NCI-H1417 (cell line): Measurements from ENCODE around the gene PACSIN2.

Experiments
- DNase-seq, 3 experiments: peaks; one replicate each; lab custom pipeline; 2025; lab: John Stamatoyannopoulos, UW

PACSIN2 gene

DNA sequence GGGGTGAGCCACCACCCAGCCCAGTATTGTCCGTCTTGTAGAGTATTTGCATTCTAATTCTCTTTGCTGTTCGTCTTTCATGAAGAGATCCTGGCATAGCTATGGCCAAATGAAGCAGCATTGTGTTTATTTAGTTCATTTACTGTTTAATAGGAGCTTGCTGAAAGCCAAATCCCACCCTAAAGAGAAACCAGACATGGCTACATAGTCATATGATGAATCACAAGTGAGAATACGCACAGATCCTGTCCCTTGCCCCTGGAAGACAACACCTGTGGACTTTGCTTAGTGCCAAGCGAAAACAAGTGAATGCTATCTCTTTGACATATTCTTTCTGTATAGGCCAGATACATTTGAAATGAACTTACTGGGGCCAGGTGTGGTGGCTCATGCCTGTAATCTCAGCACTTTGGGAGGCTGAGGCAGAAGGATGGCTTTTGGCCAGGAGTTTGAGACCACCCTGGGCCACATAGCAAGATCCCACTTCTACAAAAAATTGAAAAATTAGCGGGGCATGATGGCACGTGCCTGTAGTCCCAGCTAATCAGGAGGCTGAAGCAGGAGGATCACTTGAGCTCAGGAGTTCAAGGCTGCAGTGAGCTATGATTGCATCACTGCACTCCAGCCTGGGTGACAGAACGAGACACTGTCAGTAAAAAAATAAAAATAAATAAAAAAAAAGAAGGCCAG is 152.8 kb downstream of the PACSIN2 start:
- DNase-seq, result no peak

DNA sequence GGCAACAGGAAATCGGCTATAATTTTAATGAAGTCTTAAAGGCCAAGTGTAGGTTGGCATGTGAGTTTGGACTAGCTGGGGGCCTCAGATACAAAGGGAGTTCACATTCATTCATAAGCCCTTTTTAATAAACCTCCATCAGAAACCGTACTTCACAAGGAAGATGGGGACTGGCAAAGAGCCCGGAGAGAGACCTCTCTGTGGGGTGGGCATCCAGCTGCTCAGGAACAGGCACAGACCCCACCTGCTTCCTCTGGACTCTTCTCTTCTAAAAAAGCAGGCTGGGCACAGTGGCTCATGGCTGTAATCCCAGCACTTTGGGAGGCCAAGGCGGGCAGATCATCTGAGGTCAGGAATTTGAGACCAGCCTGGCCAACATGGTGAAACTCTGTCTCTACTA is 154.0 kb downstream of the PACSIN2 start:
- no peak for DNase-seq

DNA sequence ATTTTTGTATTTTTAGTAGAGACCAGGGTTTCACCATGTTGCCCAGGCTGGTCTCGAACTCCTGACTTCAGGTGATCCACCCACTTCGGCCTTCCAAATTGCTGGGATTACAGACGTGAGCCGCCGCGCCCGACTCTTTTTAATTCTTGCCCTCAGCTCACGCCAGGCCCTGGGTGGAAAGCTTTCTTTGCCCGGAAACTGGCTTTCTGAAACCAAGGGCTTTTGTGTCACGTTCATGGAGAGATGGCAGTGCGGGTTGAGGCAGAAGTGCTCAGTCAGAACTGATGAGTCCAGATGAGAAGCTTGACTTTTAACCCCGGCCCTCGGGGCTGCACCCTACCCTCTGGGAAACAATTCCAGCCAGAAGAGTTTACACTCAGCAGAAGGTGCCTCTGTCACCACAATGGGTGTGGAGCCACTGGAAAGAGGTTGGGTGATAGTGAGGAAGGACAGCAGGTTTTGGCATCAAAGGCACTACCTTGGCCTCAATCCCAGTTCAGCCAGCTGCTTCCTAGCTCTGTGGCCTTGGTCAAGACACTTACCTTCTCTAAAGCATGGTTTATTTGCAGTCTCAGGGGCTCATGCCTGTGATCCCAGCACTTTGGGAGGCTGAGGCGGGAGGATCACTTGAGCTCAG is 157.0 kb downstream of the PACSIN2 start:
- peak in 1 of 3 experiments; percentile 51 for DNase-seq

DNA sequence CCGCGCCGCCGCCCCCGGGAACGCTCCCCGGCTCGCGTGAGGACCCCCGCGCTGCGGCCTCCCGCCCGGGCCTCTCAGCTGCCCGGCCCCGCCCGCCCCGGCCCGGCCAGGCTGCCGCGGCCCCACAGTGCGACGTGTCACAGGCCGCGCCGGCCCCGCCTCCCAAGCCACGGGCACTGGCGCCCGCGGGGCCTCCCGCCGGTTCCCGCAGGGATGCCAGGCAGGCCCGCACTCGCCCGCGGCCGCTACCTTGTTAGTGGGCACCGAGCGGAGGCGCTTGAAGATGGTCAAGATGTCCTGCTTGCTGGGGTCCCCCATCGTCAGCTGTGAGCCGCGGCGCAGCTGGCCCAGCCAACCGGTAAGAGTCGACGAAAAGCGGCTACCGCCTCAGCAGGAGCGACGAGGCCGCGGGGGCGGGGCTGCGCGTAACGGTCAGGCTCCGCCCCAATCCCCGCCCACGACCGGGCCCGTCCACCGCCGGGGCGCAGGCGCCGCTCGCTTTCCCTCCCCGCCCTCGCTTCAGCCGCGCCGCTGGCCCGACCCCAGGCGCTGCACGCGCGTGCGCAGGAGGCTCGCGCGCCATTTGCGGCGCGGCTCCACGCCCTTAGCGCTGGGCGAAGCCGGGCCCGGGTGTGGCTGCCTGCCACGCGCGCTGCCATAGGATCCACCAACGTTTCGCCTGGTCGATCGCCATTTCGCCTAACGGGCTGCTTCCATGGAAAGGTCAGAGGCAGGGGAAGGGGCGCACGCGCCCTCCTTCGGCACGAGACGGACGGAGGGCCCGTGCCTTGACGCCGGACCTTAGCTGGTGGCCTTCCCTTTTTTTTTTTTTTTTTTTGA is 157.9 kb downstream of the PACSIN2 start, which contains the start of gene ARFGAP3:
Gene ARFGAP3, minus strand, starts transcription at position 409 of the 840 bp plus-strand sequence. Its CDS starts 91 bp downstream, at position 318.
- peak; percentile 90 to 93 (median 93) for DNase-seq

DNA sequence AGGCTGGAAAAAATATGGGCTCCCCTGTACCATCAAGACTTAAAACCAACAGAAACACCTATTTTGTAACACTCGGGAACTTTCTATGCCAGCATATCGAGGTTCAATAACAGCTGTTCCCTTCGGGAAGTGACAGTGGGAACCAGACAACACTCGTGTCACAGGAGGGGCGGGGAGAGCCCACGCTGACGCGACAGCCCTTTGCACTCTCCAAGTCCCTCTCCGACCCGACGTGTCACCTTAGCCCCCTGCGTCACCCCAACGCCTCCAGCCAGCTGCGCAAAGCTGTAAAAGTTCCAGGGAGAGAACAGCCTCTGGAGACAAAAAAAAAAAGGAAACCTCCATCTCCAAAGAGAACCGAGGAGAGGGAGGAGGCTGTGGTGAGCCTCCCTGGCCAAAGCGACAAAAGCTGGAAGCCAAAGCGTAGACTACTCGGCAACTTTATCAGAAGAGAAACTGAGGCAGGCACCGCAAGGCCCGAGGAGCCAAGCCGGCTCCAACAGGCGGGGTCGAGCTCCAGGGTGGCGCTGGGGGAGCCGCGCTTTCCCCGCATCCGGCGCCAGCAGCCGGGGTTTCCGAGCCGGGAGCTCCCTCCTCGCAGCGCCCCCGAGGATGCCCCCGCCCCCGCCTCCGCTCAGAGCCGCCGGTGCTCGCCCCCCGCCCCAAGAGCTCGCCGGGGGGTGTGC is 158.6 kb downstream of the PACSIN2 start:
- DNase-seq, result peak; percentile 9 to 61 (median 57)

DNA sequence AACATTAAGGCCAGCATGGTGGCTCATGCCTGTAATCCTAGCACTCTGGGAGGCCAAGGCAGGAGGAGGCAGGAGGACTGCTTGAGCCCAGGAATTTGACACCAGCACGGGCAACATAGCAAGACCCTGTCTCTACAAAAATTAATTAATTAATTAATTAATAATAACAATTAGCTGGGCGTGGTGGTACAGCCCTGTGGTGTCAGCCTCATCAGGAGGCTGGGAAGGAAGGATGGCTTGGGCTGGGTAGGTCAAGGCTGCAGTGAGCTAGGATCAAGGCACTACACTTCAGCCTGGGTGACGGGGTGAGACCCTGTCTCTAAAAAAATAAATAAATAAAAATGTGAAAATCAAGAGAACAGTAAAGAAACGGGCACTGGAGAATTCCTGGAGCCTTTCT is 159.2 kb downstream of the PACSIN2 start:
- no peak for DNase-seq

DNA sequence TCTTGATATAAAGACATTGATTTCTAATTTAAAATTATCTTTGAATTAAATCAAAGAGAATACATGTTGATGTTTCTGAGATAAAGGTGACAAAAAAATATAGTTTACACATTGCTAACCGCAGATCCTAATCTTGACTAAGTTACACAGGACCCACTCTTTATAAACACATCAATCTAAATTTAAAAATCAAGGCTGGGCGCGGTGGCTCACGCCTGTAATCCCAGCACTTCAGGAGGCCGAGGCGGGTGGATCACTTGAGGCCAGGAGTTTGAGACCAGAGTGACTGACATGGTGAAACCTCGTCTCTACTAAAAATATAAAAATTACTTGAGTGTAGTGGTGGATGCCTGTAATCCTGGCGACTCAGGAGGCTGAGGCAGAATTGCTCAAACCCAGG is 159.7 kb downstream of the PACSIN2 start:
- no peak for DNase-seq

DNA sequence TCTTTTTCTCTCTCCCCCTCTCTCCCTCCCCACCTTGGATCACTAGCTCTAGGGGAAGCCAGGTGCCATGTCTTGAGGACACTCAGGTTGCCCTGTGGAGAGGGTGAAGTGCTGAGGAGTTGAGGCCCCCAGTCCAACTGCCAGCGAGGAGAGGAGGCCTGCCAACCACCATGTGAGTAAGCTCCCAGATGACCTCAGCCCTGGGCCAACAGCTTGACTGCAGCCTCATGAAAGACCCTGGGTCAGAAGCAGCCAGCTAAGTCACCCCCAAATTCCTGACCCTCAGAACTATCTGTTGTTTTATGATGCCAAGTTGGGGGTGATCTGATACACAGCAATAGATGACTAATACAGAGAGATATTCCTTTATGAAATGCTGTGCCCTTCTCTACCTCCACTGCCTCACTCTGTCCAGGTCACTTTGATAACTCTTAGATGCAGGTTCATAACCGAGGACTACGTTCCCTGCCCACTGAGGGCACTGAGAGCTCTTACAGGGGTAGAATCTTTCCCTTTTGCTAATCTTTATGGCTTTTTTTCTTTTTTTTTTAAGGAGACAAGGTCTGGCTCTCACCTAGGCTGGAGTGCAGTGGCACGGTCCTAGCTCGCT is 165.9 kb downstream of the PACSIN2 start:
- no peak for DNase-seq

DNA sequence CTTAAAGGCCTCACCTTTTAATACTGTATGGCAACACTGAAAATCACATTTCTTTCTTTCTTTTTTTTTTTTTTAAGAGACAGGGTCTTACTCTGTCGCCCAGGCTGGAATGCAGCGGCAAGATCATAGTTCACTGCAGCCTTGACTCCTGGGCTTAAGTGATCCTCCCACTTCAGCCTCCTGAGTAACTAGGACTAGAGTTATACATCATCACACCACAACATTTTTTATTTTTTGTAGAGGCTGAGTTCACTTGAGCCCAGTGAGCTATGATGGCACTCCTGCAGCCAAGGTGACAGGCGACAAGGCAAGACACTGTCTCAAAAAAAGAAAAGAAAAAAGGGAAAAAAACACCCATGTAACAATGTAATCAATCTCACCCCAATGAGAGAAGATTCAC is 167.8 kb downstream of the PACSIN2 start:
- DNase-seq, result no peak

DNA sequence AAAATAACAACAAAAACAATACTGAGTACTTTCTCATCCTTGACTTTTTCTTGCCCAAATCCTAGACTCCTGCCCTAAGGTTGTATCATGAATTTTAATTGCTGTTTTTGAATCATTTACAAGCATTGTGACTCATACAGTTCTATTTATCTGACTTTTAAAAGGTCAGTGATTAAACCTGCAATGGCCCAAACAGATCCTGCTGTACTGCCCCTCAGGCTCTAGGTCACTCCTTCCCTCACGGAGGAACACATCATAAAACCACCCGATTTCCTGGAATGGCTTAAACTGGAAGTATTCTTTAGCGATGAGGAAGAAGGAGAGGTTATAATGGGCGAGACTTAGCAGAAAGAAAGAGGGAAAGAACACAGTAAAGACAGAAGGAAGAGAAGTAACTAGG is 170.2 kb downstream of the PACSIN2 start:
- DNase-seq, result no peak

DNA sequence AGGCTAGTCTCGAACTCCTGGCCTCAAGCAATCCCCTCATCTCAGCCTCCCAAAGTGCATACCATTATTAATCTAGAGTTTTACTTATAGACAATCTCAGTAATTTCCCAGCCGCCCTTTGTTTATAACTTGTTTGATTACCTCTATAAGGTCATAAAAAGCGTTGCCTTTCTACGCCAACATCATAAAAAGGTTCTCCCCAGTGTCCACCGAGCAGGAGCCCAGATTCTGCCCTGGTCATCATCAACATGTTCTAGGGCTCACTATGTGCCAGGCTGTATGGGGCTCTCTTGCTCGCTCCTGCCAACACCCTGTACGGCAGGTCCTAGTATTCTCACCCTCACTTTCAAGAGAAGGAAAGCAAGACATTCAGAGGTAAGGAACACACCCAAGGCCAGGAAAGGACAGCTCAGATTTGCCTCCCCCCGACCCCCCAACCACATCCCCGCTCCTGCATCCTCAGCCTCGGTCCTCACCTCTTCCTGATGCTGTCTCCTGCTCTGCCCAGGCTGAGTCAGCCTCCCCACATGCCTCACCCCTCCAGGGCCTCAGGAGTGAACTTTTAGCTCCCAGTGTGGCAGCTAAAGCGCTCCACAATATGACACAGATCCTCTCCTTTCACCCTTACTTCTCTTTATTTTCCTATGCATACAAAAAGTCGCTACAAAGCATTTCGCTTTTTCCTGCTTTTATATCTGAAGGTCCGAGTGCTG is 172.1 kb downstream of the PACSIN2 start:
- no peak for DNase-seq

DNA sequence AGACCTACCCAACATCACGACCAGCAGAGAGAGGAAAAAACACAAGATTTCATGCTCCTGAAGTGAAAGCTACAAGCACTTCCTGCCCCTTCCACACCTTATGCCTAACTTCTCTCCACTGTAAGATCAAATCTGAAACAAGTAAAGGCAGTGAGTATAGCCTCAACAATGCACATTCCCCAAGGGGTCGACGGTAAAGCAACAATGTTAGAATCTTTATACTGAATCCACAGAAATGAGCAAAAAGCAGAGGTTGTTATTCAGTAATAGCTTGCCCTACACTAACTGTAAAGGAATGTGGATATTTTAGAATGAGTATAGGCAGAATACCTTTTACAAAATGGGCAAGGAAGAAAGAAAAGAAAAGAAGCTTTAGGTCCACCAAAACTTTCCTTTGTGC is 173.5 kb downstream of the PACSIN2 start:
- no peak for DNase-seq

DNA sequence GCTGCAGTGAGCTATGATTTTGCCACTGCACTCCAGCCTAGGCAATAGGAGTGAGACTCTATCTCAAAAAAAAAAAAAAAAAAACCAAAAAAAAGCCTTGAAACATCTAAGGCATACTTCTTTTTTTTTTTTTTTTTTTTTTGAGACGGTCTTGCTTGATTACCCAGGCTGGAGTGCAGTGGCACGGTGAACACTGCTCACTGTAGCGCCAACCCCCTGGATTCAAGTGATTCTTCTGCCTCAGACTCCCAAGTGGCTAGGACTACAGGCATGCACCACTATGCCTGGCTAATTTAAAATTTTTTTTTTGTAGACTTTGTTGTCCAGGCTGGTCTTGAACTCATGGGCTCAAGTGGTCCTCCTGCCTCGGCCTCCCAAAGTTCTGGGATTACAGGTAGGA is 177.4 kb downstream of the PACSIN2 start:
- DNase-seq, result no peak

DNA sequence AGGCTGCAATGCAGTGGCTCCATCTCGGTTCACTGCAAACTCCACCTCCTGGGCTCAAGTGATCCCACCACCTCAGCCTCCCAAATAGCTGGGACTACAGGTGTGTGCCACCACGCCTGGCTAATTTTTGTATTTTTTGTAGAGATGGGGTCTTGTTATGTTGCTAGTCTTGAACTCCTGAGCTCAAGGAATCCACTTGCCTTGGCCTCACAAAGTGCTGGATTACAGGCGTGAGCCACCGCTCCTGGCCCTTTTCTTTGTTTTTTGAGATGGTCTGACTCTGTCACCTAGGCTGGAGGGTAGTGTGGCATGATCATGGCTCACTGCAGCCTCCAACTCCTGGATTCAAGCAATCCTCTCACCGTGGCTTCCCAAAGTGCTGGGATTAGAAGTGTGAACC is 178.9 kb downstream of the PACSIN2 start:
- DNase-seq, result no peak

DNA sequence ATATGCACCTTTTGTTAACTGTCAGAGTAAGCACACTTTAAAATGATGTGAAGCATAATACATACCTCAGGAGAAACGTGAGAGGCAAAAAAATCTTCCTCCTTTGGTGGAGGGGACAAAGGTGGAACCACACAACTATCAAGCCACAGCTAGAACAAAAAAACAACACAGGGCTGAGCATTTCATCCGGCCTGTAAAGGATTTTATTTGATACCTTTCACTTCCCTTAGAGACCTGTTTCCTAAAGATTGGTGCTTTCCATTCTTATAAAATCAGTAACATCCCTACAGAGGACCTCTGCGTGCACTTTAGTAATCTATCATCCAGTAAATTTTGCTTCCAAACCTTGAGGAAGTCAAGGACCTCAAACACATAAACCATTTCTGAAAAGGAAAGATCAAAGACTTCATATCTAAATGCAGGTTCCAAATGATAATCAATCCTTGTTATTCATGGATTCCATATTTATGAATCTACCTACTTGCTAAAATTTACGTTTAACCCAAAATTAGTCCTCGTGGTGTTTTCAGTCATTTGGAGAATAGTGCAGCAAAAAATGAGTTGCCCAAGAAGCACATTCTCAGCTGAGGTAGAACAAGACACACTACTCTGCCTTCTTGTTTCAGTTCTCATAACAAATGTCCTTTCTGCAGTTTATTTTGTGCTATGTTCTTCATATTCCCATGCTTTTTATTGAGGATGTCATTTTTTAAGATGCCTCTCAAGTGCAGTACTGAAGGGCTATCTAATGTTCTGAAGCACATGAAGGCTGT is 180.6 kb downstream of the PACSIN2 start:
- no peak for DNase-seq

DNA sequence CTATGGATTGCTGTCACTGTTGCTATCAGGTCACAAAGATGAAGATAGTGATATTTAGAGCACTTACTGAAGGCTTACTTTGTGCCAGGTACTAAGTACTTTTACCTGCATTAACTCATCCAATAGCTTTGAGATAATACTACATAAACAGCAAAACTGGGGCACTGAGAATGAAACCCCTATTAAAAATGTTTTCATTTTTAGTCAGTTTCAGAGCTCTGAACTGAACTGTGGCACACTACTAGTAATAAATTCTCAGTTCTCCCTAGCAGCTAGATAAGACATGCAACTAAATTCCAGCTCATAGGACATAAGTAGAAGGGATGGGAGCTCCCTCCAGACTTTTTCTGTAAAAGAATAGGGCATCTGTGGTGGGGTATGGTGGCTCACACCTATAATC is 181.8 kb downstream of the PACSIN2 start:
- DNase-seq, result no peak

DNA sequence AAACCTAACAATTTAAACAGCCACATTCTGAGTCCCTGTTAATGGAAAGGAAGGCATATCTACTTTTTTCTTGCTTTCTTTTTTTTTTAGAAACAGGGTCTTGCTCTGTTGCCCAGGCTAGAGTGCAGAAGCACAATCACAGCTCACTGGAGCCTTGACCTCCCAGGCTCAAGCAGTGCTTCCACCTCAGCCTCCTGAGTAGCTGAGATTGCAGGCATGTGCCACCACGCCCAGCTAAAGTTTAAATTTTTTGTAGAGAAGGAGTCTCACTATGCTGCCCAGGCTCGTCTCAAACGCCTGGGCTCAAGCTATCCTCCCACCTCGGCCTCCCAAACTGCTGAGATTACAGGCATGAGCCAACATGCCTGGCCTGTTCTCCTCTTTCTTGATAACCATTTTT is 183.2 kb downstream of the PACSIN2 start:
- DNase-seq, result no peak

DNA sequence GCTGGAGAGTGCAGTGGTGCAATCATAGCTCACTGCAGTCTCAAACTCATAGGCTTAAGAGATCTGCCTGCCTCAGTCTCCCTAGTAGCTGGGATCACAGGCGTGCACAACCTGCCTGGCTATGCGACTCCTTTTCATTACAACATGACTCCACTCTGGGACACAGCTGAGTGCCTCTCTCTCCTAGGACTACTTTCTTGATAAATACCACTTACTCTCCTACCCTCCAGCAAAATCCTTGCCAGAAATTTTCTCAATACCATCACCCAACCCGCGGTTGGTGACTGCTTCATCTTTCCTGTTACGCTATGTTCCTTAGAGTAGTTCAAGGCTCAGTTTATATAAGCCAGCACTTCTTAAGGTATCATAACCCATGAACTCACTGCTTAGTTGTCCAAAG is 184.8 kb downstream of the PACSIN2 start:
- DNase-seq, result no peak

DNA sequence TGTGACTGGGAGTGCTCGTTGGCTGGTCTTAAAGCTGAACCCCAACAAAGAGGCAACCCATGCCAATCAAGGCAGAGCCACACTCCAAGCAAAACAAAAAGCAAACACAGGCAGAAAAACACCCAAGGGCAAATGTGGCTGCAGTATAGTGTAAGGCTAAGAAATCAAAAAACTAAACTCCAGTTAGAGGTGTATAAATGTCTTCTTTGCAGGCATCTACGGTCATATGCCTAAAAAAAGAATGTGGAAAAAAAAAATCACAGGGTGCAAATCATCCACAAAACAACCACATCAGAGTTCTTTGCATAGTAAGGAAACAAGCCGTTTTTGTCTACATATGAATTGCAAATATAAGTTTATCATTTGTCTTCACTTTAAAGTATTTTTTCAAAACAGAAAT is 185.6 kb downstream of the PACSIN2 start:
- no peak for DNase-seq

DNA sequence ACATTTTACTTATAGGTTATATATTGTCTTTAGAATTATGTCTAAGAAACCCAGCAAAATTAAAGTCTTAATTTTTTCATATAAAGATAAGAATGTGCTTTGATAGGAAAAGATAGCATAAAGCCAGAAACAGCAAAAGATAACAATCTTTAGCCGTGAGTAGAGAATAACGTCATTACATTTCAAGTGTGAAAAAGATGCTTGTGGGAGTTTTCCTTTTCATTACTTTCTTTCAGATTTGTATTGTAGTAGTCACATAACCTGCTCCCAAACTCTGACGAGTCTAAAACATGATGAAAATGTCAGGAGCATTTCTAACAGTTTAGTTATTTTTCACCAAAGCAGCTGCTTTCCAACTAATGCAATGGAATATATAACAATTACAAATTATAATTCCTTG is 189.2 kb downstream of the PACSIN2 start:
- no peak for DNase-seq
